NB4 (cell line): ENCODE data around the gene AMZ2.

Experiments
- DNase-seq: peaks from one replicate; pipeline ENCODE4 v3.0.0; 2010; ENCODE audit warnings: low read depth
- H3K4me3 ChIP-seq: one replicate; pipeline ENCODE4 v1.5.1; 2011; ENCODE audit warnings: mild to moderate bottlenecking, low read depth, low read length, moderate library complexity
- CTCF ChIP-seq: IDR thresholded peaks from one replicate; pipeline ENCODE4 v1.5.1; 2012; ENCODE audit warnings: low read depth, low read length
- MAX ChIP-seq: IDR thresholded peaks from 2 replicates; pipeline ENCODE4 v1.6.1; 2011; ENCODE audit warnings: low read depth, low read length
- MYC ChIP-seq: IDR thresholded peaks from 2 replicates; pipeline ENCODE4 v1.6.1; 2011; ENCODE audit warnings: low read depth, low read length
- POLR2A ChIP-seq: IDR thresholded peaks from 2 replicates; pipeline ENCODE4 v1.6.1; 2011; ENCODE audit warnings: mild to moderate bottlenecking; ENCODE audit not compliant: insufficient read length; ENCODE audit errors: extremely low read depth

The AMZ2 gene

GRCh38 chr17:68295086-68295485 is 47.2 kb downstream of the AMZ2 start:
- DNase-seq, result no peak
- no peak overlapping the region for H3K4me3 ChIP-seq
- TF ChIP-seq POLR2A, result no peak
- TF ChIP-seq MAX, result no peak
- TF ChIP-seq MYC, result no peak
- TF ChIP-seq CTCF, result no peak

- TF ChIP-seq MAX (peak; percentile 57), MYC (no peak), POLR2A (no peak)
- DNase-seq, result peak; percentile 72
- no peak overlapping the region for H3K4me3 ChIP-seq
Observed at GRCh38 chr17:68296217-68297191, 48.7 kb downstream of the AMZ2 start.

- no peak overlapping the region for H3K4me3 ChIP-seq
- no peak for TF ChIP-seq CTCF
- TF ChIP-seq MAX, result no peak
- peak; percentile 56 for DNase-seq
Observed at GRCh38 chr17:68297195-68297594, 49.4 kb downstream of the AMZ2 start.

GRCh38 chr17:68298601-68299000 is 50.8 kb downstream of the AMZ2 start:
- TF ChIP-seq MYC (no peak), CTCF (no peak), POLR2A (no peak), MAX (no peak)
- no peak for DNase-seq
- no peak overlapping the region for H3K4me3 ChIP-seq

GRCh38 chr17:68299817-68300216 is 52.0 kb downstream of the AMZ2 start:
- no peak for TF ChIP-seq MYC
- TF ChIP-seq CTCF, result no peak
- TF ChIP-seq POLR2A, result no peak
- no peak for TF ChIP-seq MAX
- DNase-seq, result no peak
- no peak overlapping the region for H3K4me3 ChIP-seq

GRCh38 chr17:68301438-68301959 is 53.7 kb downstream of the AMZ2 start:
- TF ChIP-seq CTCF, result no peak
- TF ChIP-seq MYC, result no peak
- TF ChIP-seq MAX, result no peak
- TF ChIP-seq POLR2A, result no peak
- DNase-seq, result no peak
- H3K4me3 ChIP-seq, result no peak overlapping the region
